GM18502 (cell line): Measurements from ENCODE around the gene PFKFB3.
"Not testable (repeated sequence)": the region's sequence is repeated elsewhere in the genome, so short reads cannot be mapped to it uniquely, and the experiment has no call there.

ENCODE experiments used
- ATAC-seq: cut with Tn5 transposase; IDR thresholded peaks from one replicate; pipeline ENCODE4 v1.9.1; 2021; ENCODE audit warnings: mild to moderate bottlenecking; ENCODE audit not compliant: unreplicated experiment, poor library complexity

PFKFB3 gene

GRCh38 chr10:6232846-6233724 is 30.4 kb downstream of the PFKFB3 start:
- ATAC-seq: no peak

GRCh38 chr10:6233725-6234277 is 31.1 kb downstream of the PFKFB3 start:
- ATAC-seq: no peak

- ATAC-seq: no peak
These were observed 31.6 kb downstream of the PFKFB3 start for GRCh38 chr10:6234371-6234770.

DNA sequence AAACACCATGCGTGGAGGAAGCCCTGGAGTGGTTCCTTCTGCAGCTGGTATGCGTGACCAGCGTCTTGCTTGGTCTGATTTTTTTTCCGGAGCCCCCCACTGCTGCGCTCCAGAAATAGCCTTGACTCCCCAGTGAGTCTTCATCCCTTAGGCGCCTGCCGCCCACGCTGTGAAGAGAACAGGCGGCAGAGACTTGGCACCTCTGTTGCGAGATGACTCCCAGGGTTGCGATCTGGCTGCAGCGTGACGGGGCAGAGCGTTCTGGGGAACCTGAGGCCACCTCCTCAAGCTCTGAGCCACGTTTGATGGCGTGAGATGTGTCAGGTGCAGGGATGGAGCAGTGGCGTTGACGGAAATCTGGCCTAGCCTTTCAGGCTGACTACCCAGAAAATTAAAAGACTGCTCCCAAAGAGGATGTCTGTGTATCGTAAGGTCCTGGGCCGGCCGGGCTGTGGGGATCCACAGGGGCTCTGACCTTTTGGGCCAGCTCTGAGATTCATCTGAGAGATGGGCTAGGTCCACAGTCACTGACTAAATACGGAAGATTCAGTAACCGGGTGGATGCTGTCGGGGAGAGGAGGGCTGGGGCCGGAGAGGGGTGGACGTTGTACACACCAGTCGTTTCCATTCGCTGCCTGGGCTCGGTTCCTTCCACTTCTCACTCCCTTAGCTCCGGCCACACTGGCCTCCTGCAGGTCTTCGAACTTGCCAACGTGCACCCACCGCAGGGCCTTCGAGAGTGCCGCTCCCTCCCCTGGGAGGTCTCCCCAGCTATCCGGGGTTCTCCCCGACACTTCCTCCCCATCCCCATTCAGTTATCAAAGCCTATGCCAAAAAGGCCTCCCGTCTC is 33.8 kb downstream of the PFKFB3 start:
- ATAC-seq: no peak

DNA sequence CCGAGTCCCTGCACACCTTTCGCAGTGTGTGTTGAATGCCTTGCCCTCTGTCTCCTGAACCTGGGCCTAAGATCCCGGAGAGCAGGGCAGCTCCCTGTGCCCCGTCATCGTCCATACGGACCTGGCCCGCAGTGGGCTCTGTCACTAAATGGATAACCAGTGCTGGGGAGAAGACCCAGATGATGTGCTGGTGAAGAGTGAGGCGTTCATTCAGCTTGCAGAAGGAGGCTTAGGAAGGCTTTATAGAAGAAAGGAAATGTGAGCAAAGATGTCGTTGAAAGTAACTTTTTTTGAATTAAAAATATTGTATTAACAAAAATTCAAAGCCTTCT is 34.4 kb downstream of the PFKFB3 start:
- ATAC-seq: no peak

DNA sequence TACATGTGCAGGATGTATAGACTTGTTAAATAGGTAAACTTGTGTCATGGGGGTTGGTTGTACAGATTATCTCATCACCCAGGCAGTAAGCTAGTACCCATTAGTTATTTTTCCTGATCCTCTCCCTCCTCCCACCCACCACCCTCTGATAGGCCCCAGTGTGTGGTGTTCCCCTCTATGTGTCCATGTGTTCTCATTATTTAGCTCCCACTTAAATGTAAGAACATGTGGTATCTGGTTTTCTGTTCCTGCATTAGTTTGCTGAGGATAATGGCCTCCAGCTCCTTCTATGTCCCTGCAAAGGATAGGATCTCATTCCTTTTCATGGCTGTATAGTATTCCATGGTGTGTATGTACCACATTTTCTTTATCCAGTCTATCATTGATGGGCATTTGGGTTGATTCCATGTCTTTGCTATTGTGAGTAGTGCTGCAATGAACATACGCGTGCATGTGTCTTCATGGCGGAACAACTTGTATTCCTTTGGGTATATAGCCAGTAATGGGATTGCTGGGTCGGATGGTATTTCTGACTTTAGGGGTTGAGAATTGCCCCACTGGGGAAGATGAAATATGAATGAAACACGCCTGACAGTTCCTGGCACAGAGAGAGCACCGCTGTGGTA is 36.0 kb downstream of the PFKFB3 start:
- ATAC-seq: not testable (repeated sequence)

GRCh38 chr10:6239213-6239991 is 36.7 kb downstream of the PFKFB3 start:
- peak; percentile 46 for ATAC-seq

DNA sequence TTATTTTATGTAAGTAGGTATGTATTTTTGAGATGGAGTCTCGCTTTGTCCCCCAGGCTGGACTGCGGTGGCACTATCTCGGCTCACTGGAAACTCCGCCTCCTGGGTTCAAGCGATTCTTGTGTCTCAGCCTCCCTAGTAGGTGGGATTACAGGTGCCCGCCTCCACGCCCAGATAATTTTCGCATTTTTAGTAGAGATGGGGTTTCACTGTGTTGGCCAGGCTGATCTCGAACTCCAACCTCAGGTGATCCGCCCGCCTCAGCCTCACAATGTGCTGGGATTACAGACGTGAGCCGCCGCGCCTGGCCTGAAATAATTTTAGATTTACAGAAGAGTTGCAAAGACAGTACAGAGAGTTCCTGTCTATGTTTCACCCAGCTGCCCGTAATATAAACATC is 37.5 kb downstream of the PFKFB3 start:
- ATAC-seq: no peak

DNA sequence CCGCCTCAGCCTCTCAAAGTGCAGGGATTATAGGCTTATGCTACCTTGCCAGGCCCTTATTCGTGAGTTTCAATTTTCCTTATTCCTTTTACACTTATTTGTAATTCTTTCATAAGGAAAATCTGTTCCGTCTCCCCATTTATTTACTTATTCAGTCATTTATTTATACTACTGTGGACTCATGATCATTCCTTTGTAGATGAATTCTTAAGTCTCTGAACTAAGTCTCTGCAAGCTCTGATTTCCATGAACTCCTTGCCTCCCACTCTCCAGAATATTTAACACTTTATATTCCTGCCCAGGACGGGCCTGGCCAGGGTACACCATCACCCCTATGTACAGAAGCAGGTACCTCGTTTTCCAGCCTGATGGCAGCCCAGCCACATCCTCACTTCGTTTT is 39.4 kb downstream of the PFKFB3 start:
- no peak for ATAC-seq

DNA sequence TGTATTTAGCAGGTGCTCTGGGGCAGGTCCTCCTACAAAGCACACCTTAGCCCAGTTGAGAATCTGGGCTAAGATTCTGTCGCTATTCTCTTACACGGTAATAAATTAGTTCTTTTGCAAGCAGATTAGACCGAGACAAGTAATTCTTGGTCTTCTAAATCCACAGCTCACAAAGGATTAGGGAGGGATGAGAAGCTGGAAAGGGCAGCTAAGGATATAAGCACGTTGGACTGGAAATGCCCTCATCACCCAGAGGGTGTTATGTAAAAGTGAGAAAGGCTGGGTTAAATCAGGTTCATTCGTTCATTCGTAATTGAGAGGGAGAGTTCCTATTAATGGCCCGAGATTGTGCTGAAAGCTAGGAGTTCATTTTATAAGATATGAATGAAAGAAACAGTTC is 41.8 kb downstream of the PFKFB3 start:
- no peak for ATAC-seq

- no peak for ATAC-seq
These were observed 44.4 kb downstream of the PFKFB3 start for GRCh38 chr10:6247041-6247712.

- ATAC-seq: not testable (repeated sequence)
These were observed 46.2 kb downstream of the PFKFB3 start for GRCh38 chr10:6248908-6249307.

- ATAC-seq: no peak
These were observed 47.0 kb downstream of the PFKFB3 start for GRCh38 chr10:6249698-6250097.

DNA sequence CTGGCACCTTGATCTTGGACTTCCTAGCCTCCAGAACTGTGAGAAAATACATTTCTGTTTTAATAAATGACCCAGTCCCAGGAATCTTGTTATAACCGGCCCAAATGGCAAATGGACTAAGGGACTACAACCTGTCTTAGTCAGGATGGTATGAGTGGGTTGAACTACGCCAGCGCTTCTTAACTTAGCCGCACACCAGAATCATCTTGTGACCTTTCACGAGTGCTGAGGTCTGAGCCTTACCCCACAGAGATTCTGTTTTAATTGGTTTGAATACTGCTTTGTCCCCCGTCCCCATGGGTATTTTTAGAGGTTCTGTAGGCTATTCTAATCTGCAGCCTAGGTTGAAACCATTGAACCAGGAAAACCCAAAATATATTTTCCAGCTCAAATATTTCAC is 48.0 kb downstream of the PFKFB3 start:
- ATAC-seq: no peak

DNA sequence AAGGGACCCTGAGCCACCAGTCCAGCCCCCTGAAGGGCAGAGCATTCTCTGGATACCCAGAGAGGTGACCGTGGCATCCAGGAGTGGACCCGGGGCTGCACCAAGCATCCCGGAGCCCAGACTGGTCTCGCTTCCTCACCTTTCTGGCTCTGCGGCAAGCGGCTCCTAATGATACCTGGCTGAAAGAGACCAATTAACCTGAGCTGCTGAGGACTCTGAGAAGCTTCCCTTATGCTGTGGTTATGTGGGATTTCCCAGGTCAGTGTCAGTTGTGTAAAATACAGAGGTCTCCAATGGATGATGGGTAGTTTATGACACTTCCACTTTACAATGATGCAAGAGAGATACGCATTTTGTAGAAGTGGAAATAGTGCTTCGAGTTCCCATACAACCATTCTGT is 51.5 kb downstream of the PFKFB3 start:
- ATAC-seq: no peak

GRCh38 chr10:6255548-6256061 is 52.9 kb downstream of the PFKFB3 start:
- ATAC-seq: no peak

GRCh38 chr10:6256439-6256838 is 53.7 kb downstream of the PFKFB3 start:
- no peak for ATAC-seq

DNA sequence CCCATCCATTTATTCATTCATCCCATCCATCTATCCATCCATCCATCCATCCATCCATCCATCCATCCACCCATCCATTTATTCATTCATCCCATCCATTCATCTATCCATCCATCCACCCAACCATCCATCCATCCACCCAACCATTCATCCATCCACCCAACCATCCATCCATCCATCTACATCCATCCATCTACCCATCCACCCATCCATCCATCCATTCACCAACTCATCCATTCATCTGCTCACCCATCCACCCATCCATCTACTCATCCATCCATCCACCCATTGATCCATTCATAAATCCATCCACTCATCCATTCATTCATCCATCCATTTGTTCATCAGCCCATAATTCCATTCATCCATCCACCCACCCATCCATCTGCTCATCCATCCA is 56.4 kb downstream of the PFKFB3 start:
- ATAC-seq: no peak

GRCh38 chr10:6260843-6261242 is 58.1 kb downstream of the PFKFB3 start:
- no peak for ATAC-seq
